GM18867 (cell line): ENCODE results near the gene LRTM2.

Experiments
- ATAC-seq: cut with Tn5 transposase; IDR thresholded peaks from one replicate; pipeline ENCODE4 v1.9.1; 2021; ENCODE audit warnings: mild to moderate bottlenecking, moderate library complexity; ENCODE audit not compliant: unreplicated experiment

The LRTM2 gene

GRCh38 chr12:1882405-1882804 is 62.0 kb downstream of the LRTM2 start:
- ATAC-seq, result no peak

DNA sequence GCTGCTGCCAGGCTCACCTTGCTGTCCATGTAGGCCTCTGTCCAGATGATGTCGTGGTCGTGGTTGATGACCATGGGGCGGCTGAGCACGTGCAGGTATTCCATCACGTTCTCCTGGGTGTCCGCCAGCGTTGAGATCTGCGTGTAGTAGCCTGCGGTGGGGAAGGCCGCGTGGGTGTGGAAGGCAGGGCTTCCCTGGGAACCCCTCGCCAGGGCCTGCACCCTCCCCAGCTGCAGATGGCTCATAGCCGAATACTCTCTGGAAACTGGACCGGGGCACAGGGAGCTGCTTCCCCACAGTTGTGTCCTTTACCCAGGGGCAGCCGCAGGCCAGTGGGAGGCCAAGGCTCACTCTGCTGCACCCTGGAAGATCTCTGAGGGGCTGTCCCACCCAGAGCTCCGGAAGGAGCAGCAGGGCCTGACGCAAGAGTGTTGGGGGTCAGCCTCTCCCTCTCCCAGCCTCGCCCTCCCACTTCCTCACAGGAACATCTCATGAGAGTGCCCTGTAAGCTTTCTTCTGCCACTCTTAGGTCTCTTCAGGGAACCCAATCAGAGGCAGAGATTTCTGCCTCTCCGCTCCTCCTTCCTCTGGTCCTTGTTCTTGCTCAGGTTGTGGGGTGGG is 62.6 kb downstream of the LRTM2 start:
- no peak for ATAC-seq

GRCh38 chr12:1883513-1883912 is 63.1 kb downstream of the LRTM2 start:
- ATAC-seq, result no peak

DNA sequence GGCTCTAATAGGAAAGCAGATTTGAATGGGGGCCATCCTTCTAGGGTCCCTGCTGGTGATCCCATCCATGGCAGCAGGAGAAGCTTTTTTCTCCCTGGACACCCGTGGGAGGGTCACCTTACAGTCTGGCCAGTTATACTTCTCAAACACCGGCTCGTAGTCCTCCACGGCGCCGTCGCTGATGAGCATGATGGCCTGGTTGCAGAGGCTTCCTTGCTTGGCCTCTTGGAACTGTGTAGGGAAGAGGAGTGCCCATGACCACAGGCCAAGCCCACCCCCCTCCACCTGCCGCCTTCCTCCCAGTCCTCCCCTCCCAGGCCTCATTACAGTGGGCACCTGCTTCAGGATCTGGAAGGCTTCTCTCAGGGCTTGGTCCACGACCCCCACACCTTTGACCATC is 64.3 kb downstream of the LRTM2 start:
- no peak for ATAC-seq

- no peak for ATAC-seq
These were observed 64.8 kb downstream of the LRTM2 start for GRCh38 chr12:1885082-1885596.

DNA sequence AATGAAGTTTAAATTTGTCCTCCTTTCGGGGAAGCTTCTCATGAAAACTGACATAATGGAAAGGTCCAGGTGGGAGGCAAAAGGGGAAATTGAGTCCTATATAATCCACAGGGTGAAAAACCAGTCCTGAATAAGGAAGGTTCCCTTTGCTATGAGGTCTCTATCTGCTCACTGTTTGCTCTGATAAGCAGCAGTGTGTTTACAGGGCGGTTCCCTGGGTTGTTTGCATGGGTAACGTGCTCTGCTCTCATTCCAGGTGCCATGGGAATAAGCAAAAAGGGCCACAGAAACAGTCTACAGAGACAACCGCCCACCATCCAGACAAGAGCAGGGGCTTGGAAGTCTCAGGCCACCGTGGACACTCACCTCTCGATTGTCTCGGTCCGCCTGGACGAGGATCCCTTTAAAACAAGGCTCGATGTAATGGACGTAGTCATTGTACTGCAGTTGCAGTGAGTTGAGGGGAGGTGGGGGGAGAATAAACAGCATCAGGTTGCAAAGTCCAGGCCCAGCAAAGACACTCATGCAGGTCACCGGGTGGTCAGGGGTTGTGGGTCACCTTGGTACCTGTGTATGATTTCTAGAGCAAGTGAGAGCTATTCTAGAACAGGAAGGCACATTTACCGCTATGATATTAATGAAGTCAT is 65.4 kb downstream of the LRTM2 start:
- no peak for ATAC-seq
